ENCODE measurements around the gene NDUFB6.

DNA sequence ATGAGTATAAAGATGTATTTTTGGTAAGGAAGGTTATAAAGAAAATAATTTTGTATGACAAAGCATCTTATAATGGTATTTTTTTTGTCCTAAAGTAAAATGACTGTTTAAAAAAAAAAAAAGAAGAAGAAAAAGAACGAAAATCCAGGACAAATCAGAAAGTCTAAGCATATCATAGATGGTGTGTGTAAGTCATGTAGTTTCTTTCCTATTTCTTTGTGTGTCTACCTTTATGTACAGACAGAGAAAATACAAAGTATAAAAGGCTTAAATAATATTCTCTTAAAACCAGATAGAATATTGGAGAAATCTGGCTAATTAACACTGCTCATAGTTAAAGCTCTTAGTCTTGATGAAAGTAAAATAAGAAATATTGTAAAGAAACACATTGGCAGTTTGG is 54.7 kb downstream of the NDUFB6 start:
- TF ChIP-seq, protein P1, sequence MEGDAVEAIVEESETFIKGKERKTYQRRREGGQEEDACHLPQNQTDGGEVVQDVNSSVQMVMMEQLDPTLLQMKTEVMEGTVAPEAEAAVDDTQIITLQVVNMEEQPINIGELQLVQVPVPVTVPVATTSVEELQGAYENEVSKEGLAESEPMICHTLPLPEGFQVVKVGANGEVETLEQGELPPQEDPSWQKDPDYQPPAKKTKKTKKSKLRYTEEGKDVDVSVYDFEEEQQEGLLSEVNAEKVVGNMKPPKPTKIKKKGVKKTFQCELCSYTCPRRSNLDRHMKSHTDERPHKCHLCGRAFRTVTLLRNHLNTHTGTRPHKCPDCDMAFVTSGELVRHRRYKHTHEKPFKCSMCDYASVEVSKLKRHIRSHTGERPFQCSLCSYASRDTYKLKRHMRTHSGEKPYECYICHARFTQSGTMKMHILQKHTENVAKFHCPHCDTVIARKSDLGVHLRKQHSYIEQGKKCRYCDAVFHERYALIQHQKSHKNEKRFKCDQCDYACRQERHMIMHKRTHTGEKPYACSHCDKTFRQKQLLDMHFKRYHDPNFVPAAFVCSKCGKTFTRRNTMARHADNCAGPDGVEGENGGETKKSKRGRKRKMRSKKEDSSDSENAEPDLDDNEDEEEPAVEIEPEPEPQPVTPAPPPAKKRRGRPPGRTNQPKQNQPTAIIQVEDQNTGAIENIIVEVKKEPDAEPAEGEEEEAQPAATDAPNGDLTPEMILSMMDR (IDR thresholded peaks at IDR 0.05) = no peak
- TF ChIP-seq POLR2A (IDR thresholded peaks at IDR 0.05) (no peak), EP300 (IDR thresholded peaks at IDR 0.05) (no peak)

Data from gastroesophageal sphincter (tissue), 3 donors.